ENCODE measurements around the gene LRRC7. TPM values are rescaled to one million over a fixed set of nuclear protein-coding genes. Genes with fewer than 3 reads are reported as not detected.
"Not testable (repeated sequence)": the region's sequence is repeated elsewhere in the genome, so short reads cannot be mapped to it uniquely, and the experiment has no call there.

LRRC7 gene
- polyA plus RNA-seq, 1 experiment: not detected

GRCh38 chr1:69947837-69948236, 380.1 kb downstream of the LRRC7 start:
- no peak for DNase-seq (ENCODE audit: low read depth, low spot score)
- TF ChIP-seq CTCF (IDR thresholded peaks at IDR 0.05; ENCODE audit: low read depth, low read length): no peak
- Histone ChIP-seq H3K4me3 (ENCODE audit: low read depth, low read length) (no peak overlapping the region), H3K27ac (ENCODE audit: low read depth, low read length) (no peak overlapping the region), H3K27me3 (ENCODE audit: control insufficient read depth, insufficient read depth, low read length) (no peaks in the 10 kb centered on the region), H3K9me3 (ENCODE audit: control insufficient read depth, insufficient read depth, low read length) (no peaks in the 10 kb centered on the region)
- POLR2A ChIA-PET: no interaction called here
- CTCF ChIA-PET: no interaction called here

GRCh38 chr1:69952676-69953075, 385.0 kb downstream of the LRRC7 start:
- DNase-seq (ENCODE audit: low read depth, low spot score): no peak
- TF ChIP-seq CTCF (IDR thresholded peaks at IDR 0.05; ENCODE audit: low read depth, low read length): no peak
- POLR2A ChIA-PET: no interaction called here
- CTCF ChIA-PET: no interaction called here
- no peaks in the 10 kb centered on the region for H3K9me3 ChIP-seq (ENCODE audit: control insufficient read depth, insufficient read depth, low read length)
- no peak overlapping the region for H3K4me3 ChIP-seq (ENCODE audit: low read depth, low read length)
- no peaks in the 10 kb centered on the region for H3K27me3 ChIP-seq (ENCODE audit: control insufficient read depth, insufficient read depth, low read length)
- H3K27ac ChIP-seq (ENCODE audit: low read depth, low read length): no peak overlapping the region

- H3K27me3 ChIP-seq (ENCODE audit: control insufficient read depth, insufficient read depth, low read length); DNase-seq (ENCODE audit: low read depth, low spot score); CTCF ChIA-PET; H3K4me3 ChIP-seq (ENCODE audit: low read depth, low read length); H3K27ac ChIP-seq (ENCODE audit: low read depth, low read length); H3K9me3 ChIP-seq (ENCODE audit: control insufficient read depth, insufficient read depth, low read length): not testable (repeated sequence)
- POLR2A ChIA-PET: interaction anchor here (0.6 kb wide), 1 partner anchor 313 kb away, joined by 4 read pairs; no protein-coding TSS in a partner anchor
Measured at GRCh38 chr1:69962452-69962851, 394.7 kb downstream of the LRRC7 start.

- DNase-seq (ENCODE audit: low read depth, low spot score): no peak
- ChIA-PET CTCF (interaction anchor here (0.6 kb wide), 1 partner anchor 89 kb away, joined by 5 read pairs; no protein-coding TSS in a partner anchor), POLR2A (no interaction called here)
- no peaks in the 10 kb centered on the region for H3K9me3 ChIP-seq (ENCODE audit: control insufficient read depth, insufficient read depth, low read length)
- H3K27ac ChIP-seq (ENCODE audit: low read depth, low read length): no peak overlapping the region
- no peak overlapping the region for H3K4me3 ChIP-seq (ENCODE audit: low read depth, low read length)
- TF ChIP-seq CTCF (IDR thresholded peaks at IDR 0.05; ENCODE audit: low read depth, low read length): no peak
- H3K27me3 ChIP-seq (ENCODE audit: control insufficient read depth, insufficient read depth, low read length): no peaks in the 10 kb centered on the region
Measured at GRCh38 chr1:69967245-69967766, 399.6 kb downstream of the LRRC7 start.

GRCh38 chr1:69976896-69977295, 409.2 kb downstream of the LRRC7 start:
- ChIA-PET CTCF (no interaction called here), POLR2A (no interaction called here)
- no peak for DNase-seq (ENCODE audit: low read depth, low spot score)
- no peak for TF ChIP-seq CTCF (IDR thresholded peaks at IDR 0.05; ENCODE audit: low read depth, low read length)
- Histone ChIP-seq H3K4me3 (ENCODE audit: low read depth, low read length) (no peak overlapping the region), H3K27ac (ENCODE audit: low read depth, low read length) (no peak overlapping the region), H3K9me3 (ENCODE audit: control insufficient read depth, insufficient read depth, low read length) (no peaks in the 10 kb centered on the region), H3K27me3 (ENCODE audit: control insufficient read depth, insufficient read depth, low read length) (no peaks in the 10 kb centered on the region)

- no peaks in the 10 kb centered on the region for H3K27me3 ChIP-seq (ENCODE audit: control insufficient read depth, insufficient read depth, low read length)
- TF ChIP-seq CTCF (IDR thresholded peaks at IDR 0.05; ENCODE audit: low read depth, low read length): no peak
- no peak overlapping the region for H3K27ac ChIP-seq (ENCODE audit: low read depth, low read length)
- no peak overlapping the region for H3K4me3 ChIP-seq (ENCODE audit: low read depth, low read length)
- DNase-seq (ENCODE audit: low read depth, low spot score): no peak
- ChIA-PET CTCF (no interaction called here), POLR2A (no interaction called here)
- no peaks in the 10 kb centered on the region for H3K9me3 ChIP-seq (ENCODE audit: control insufficient read depth, insufficient read depth, low read length)
Measured at GRCh38 chr1:69982992-69983391, 415.3 kb downstream of the LRRC7 start.

Data from AG04450 (cell line).